Immature natural killer cell (primary cell): ENCODE data around the gene ACSM4. TPM values are rescaled to one million over a fixed set of nuclear protein-coding genes. Genes with fewer than 3 reads are reported as not detected.

Experiments used
- DNase-seq, 3 donors: peaks; one replicate each; pipeline ENCODE4 v3.0.0; 2022; ENCODE audit warnings: mixed read lengths in 1 of 3
- H3K27ac Mint-ChIP-seq, 6 donors: one replicate each; pipeline ENCODE4 v1.8.0; 2020; ENCODE audit warnings: mixed read lengths in 6 of 6, mild to moderate bottlenecking in 5 of 6, inconsistent platforms in 4 of 6, moderate library complexity in 3 of 6
- H3K27me3 Mint-ChIP-seq, 3 donors: one replicate each; pipeline ENCODE4 v1.8.0; 2020 to 2021; ENCODE audit warnings: low read depth in 3 of 3, mild to moderate bottlenecking in 3 of 3, mixed read lengths in 3 of 3, moderate library complexity in 3 of 3, inconsistent platforms in 1 of 3
- H3K36me3 Mint-ChIP-seq, 3 donors: one replicate each; pipeline ENCODE4 v1.8.0; 2020; ENCODE audit warnings: mixed read lengths in 3 of 3, inconsistent platforms in 2 of 3, mild to moderate bottlenecking in 2 of 3
- H3K4me1 Mint-ChIP-seq, 2 donors: one replicate each; pipeline ENCODE4 v1.8.0; 2020; ENCODE audit warnings: inconsistent platforms in 2 of 2, mild to moderate bottlenecking in 2 of 2, mixed read lengths in 2 of 2, moderate library complexity in 1 of 2
- H3K4me3 Mint-ChIP-seq, 5 donors: one replicate each; pipeline ENCODE4 v1.8.0; 2020; ENCODE audit warnings: mild to moderate bottlenecking in 5 of 5, mixed read lengths in 5 of 5, inconsistent platforms in 3 of 5, moderate library complexity in 3 of 5
- H3K9me3 Mint-ChIP-seq, 6 donors: one replicate each; pipeline ENCODE4 v1.8.0; 2020; ENCODE audit warnings: mild to moderate bottlenecking in 6 of 6, mixed read lengths in 6 of 6, inconsistent platforms in 4 of 6, moderate library complexity in 3 of 6
- polyA plus RNA-seq, 3 donors: library from polyadenylated mRNA; unstranded; fragments of 300-500 nt; fragmentation: Illumina TruSeq; gene quantifications; one replicate each; pipeline ENCODE4 v1.2.3, GENCODE V29; 2021

Gene ACSM4
- polyA plus RNA-seq, 3 donors from 2014 or later = not detected

DNA sequence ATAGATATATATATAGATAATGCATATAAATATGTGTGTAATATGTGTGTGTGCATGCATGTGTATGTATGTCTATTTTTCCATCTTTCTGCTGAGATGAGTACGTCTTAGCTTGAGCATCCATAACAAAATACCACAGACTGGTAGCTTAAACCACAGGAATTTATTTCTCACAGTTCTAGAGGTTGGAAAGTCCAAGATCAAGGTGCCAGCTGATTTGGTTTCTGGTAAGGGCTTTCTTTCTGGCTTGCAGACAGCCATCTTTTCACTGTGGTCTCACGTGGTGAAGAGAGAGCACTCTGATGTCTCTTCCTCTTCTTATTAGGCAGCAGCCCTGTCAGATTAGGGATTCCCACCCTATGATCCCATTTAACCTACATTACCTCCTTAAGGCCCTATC lies 47.3 kb downstream of the ACSM4 start:
- H3K9me3 Mint-ChIP-seq = no peaks in the 10 kb centered on the region
- H3K36me3 Mint-ChIP-seq = no peaks in the 10 kb centered on the region
- H3K27ac Mint-ChIP-seq = no peak overlapping the region
- peaks cover 20 to 27% of the 10 kb centered on the region in 2 donors for H3K4me1 Mint-ChIP-seq
- H3K27me3 Mint-ChIP-seq = peaks cover 0 to 3% (median 2%) of the 10 kb centered on the region in 3 donors
- H3K4me3 Mint-ChIP-seq = no peak overlapping the region
- DNase-seq = no peak

GRCh38 chr12:7352661-7353060 lies 48.8 kb downstream of the ACSM4 start:
- Mint-ChIP-seq H3K9me3 (no peaks in the 10 kb centered on the region), H3K27ac (no peak overlapping the region), H3K4me3 (no peak overlapping the region), H3K27me3 (peaks cover 0 to 6% (median 4%) of the 10 kb centered on the region in 3 donors), H3K36me3 (no peaks in the 10 kb centered on the region), H3K4me1 (peaks cover 10 to 15% of the 10 kb centered on the region in 2 donors)
- no peak for DNase-seq

- Mint-ChIP-seq H3K27me3 (peaks cover 0 to 4% (median 3%) of the 10 kb centered on the region in 3 donors), H3K27ac (no peak overlapping the region)
Measured at GRCh38 chr12:7354529-7354928, 50.7 kb downstream of the ACSM4 start.

GRCh38 chr12:7361265-7361664 lies 57.4 kb downstream of the ACSM4 start:
- Mint-ChIP-seq H3K4me3 (no peak overlapping the region), H3K4me1 (no peaks in the 10 kb centered on the region), H3K27me3 (peaks cover 0 to 8% (median 2%) of the 10 kb centered on the region in 3 donors), H3K9me3 (no peaks in the 10 kb centered on the region), H3K36me3 (no peaks in the 10 kb centered on the region), H3K27ac (no peak overlapping the region)
- DNase-seq = no peak

More at GRCh38 chr12:7354529-7354928, 50.7 kb downstream of the ACSM4 start:
- H3K4me1 Mint-ChIP-seq = peaks cover 10 to 15% of the 10 kb centered on the region in 2 donors
- H3K9me3 Mint-ChIP-seq = no peaks in the 10 kb centered on the region
- no peak overlapping the region for H3K4me3 Mint-ChIP-seq
- no peak for DNase-seq
- H3K36me3 Mint-ChIP-seq = no peaks in the 10 kb centered on the region

DNA sequence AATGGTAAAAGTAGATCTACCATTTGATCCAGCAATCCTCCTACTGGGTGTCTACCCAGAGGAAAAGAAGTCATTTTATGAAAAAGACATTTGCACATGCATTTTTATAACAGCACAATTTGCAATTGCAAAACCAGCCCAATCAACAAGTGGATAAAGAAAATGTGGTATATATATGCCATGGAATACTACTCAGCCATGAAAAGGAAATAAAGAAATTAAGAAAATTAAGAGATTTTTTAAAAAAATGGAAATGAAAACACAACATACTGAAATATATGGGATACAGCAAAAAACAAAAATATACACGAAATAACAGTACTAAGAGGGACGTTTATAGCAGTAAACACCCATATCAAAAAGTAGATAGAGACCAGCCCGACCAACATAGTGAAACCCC lies 58.9 kb downstream of the ACSM4 start:
- Mint-ChIP-seq H3K9me3 (no peaks in the 10 kb centered on the region), H3K27me3 (peaks cover 0 to 6% (median 4%) of the 10 kb centered on the region in 3 donors), H3K36me3 (no peaks in the 10 kb centered on the region), H3K4me3 (no peak overlapping the region), H3K4me1 (no peaks in the 10 kb centered on the region), H3K27ac (no peak overlapping the region)
- DNase-seq = no peak

- H3K4me3 Mint-ChIP-seq = no peak overlapping the region
- H3K27ac Mint-ChIP-seq = no peak overlapping the region
- no peaks in the 10 kb centered on the region for H3K4me1 Mint-ChIP-seq
- no peak for DNase-seq
- H3K36me3 Mint-ChIP-seq = no peaks in the 10 kb centered on the region
- H3K27me3 Mint-ChIP-seq = peaks cover 2 to 4% (median 3%) of the 10 kb centered on the region in 3 donors
- no peaks in the 10 kb centered on the region for H3K9me3 Mint-ChIP-seq
Measured at GRCh38 chr12:7369274-7369729, 65.4 kb downstream of the ACSM4 start.

DNA sequence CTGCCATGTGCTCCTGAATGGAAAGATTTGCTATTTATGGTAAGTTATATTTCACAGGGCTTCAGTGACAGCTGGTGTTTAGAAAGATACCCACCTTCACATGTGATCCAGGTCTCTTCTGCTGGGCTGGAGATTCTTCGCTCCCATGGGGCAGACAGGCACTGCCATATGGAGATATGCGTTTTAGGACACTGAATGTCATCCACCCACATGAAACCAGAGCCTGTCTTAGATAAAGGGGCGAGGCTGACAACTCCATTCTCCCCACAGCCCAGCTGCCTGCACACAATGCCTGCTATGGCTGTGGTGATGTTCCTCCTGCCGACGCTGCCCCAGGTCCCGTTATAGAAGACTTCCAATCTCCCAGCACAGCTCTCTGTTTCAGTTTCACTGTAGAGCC lies 69.4 kb downstream of the ACSM4 start:
- no peak overlapping the region for H3K4me3 Mint-ChIP-seq
- no peaks in the 10 kb centered on the region for H3K36me3 Mint-ChIP-seq
- no peak for DNase-seq
- H3K9me3 Mint-ChIP-seq = no peaks in the 10 kb centered on the region
- H3K27me3 Mint-ChIP-seq = peaks cover 0 to 7% (median 6%) of the 10 kb centered on the region in 3 donors
- H3K27ac Mint-ChIP-seq = no peak overlapping the region
- no peaks in the 10 kb centered on the region for H3K4me1 Mint-ChIP-seq

DNA sequence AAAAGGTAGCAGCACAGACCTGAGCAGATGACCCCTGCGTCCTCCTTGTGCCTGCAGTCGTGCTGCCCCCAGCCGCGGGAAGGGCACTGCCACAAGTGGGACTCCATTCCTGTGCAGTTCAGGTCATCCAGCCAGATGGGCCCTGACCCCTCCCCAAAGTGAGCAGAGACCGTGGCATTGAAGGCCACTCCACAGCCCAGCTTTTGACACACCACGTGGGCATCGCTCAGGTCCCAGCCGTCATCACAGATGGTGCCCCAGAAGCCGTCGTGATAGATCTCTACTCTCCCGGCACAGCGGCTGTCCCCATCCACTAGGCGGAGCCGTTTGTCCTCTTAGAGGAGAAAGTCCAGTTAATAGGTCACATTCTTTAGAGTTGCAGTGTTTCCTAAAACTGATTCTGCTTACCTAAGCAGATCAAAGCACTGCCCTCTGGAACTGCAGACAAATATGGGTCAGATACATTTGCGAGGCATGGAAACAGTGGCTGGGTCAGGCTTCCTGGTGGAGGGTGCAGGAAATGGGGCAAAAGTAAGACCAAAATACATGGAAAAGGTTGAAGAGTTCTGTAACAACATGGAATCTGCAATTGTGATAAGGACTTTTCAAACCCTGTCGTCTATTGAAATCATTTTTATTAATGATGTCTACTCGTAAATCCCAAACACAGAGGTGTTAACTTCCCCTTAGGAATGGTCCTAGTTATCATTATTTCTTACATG lies 70.7 kb downstream of the ACSM4 start:
- Mint-ChIP-seq H3K36me3 (no peaks in the 10 kb centered on the region), H3K27ac (no peak overlapping the region), H3K27me3 (peaks cover 0 to 5% (median 5%) of the 10 kb centered on the region in 3 donors), H3K4me1 (no peaks in the 10 kb centered on the region), H3K9me3 (no peaks in the 10 kb centered on the region), H3K4me3 (no peak overlapping the region)
- DNase-seq = peak in 1 of 3 donors; percentile 7

DNA sequence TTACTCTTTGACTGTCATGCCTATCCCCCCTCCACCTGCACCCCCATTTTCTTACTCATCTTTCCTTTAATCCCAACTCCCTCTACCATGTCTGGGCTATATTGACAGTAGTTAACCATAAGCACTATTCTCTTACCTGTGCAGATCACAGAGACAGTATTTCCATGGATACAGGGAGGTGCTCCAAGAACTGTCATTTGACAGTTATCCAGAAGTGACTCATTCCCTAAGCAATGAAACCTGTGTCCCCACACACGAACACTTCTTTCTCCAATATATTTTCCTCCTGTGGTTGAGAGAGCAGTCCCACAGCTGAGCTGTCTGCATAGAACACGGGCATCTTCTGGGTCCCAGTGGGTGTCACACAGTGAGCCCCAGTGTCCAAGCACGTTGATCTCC lies 71.3 kb downstream of the ACSM4 start:
- Mint-ChIP-seq H3K4me3 (no peak overlapping the region), H3K27ac (no peak overlapping the region), H3K36me3 (no peaks in the 10 kb centered on the region), H3K27me3 (peaks cover 0 to 9% (median 5%) of the 10 kb centered on the region in 3 donors), H3K9me3 (no peaks in the 10 kb centered on the region), H3K4me1 (no peaks in the 10 kb centered on the region)
- DNase-seq = no peak

DNA sequence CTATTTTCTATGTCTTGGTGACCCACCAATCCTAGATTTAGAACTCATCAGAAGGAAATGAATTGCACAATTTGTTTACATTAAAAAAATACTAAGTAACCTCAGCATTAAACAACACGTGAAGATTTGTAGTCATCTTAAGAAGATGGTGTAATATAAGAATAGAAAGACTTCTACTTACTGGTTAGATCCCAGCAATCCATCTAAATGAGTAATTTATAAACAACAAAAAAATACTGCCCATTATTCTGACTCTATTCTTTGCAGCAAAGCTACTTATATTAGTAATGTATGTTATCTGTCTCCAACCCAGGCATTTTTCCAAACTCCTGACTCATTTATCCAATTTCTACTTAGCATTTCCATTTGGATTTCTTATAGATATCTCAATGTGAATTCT lies 72.3 kb downstream of the ACSM4 start:
- no peaks in the 10 kb centered on the region for H3K4me1 Mint-ChIP-seq

More for the DNA sequence above, 72.3 kb downstream of the ACSM4 start:
- no peak overlapping the region for H3K27ac Mint-ChIP-seq
- H3K27me3 Mint-ChIP-seq = peaks cover 0 to 9% (median 8%) of the 10 kb centered on the region in 3 donors
- DNase-seq = no peak
- no peaks in the 10 kb centered on the region for H3K9me3 Mint-ChIP-seq
- no peak overlapping the region for H3K4me3 Mint-ChIP-seq
- H3K36me3 Mint-ChIP-seq = no peaks in the 10 kb centered on the region

Other genes with a start within 250 kb of the ACSM4 start
- gene C1S, start 243.4 kb upstream of the ACSM4 start, polyA plus RNA-seq = not detected
- gene C1R, start 211.6 kb upstream of the ACSM4 start, polyA plus RNA-seq = 1 to 10 TPM in 1 of 3 donors, under 1 TPM in 1, not detected in 1; 0.98 to 3.9 TPM
- gene C1RL, start 194.9 kb upstream of the ACSM4 start, polyA plus RNA-seq = 10 to 100 TPM in 1 of 3 donors, 1 to 10 TPM in 1, under 1 TPM in 1; 0.75 to 10.5 (median 8.5) TPM
- gene RBP5, start 175.2 kb upstream of the ACSM4 start, polyA plus RNA-seq = not detected
- 10 to 100 TPM in 2 of 3 donors, 1 to 10 TPM in 1; 7.6 to 18.9 (median 13.8) TPM for gene CLSTN3, start 173.7 kb upstream of the ACSM4 start, polyA plus RNA-seq
- 10 to 100 TPM; 11.9 to 22.6 (median 17.1) TPM for gene PEX5, start 114.4 kb upstream of the ACSM4 start, polyA plus RNA-seq
- not detected for gene CD163L1, start 140.1 kb downstream of the ACSM4 start, polyA plus RNA-seq
- 1 to 10 TPM in 2 of 3 donors, not detected in 1; 2.4 to 6.0 TPM for gene CD163, start 199.7 kb downstream of the ACSM4 start, polyA plus RNA-seq